ENCODE measurements around the gene ANKRD39. TPM values are rescaled to one million over a fixed set of nuclear protein-coding genes. Genes with fewer than 3 reads are reported as not detected.

Gene ANKRD39
- total and polyA plus RNA-seq, 9 of the 15 experiments (the other 6 are each of a cell fraction or from before 2014, with no cell fraction given): 8.2 to 33.1 (median 23.8) TPM

GRCh38 chr2:96869822-96870625 is 12.2 kb upstream of the ANKRD39 start, which contains the start of gene SEMA4C:
Gene SEMA4C (minus strand): TSS chr2:96870080. CDS start chr2:96867886, 2,194 bp downstream.
- Histone ChIP-seq H3K79me2 (ENCODE audit: control insufficient read depth, insufficient read depth, low read length) (peaks cover 77% of the 10 kb centered on the region), H3K9ac (ENCODE audit: insufficient read depth in 1 of 2, low read depth in 2 of 2, low read length in 2 of 2) (peak within 1 kb of the TSS; percentile 90 to 100), H3K27ac (ENCODE audit: extremely low read depth, low read depth, low read length) (peak within 1 kb of the TSS; percentile 95), H4K20me1 (replicated peaks; ENCODE audit: control insufficient read depth, insufficient read depth, low read length) (peaks cover 16% of the 10 kb centered on the region; the same call in 1 of the 2 replicates), H3K9me3 (replicated peaks; ENCODE audit: control insufficient read depth, insufficient read depth, low read depth, low read length) (no peaks in the 10 kb centered on the region), H3K4me3 (peak within 1 kb of the TSS; percentile 97), H3K4me1 (replicated peaks in 1 of 2; ENCODE audit: control insufficient read depth in 2 of 2, insufficient read depth in 2 of 2, low read length in 2 of 2) (peaks cover 40 to 88% of the 10 kb centered on the region in 2 experiments), H3K9me1 (ENCODE audit: control insufficient read depth, insufficient read depth, low read length) (peaks cover 10% of the 10 kb centered on the region), H3K36me3 (ENCODE audit: control insufficient read depth, insufficient read depth, low read length) (peaks cover 36% of the 10 kb centered on the region), H3K27me3 (ENCODE audit: control insufficient read depth in 2 of 2, insufficient read depth in 2 of 2, low read length in 2 of 2) (no peaks in the 10 kb centered on the region), H3K4me2 (ENCODE audit: insufficient read depth, low read length) (peak within 1 kb of the TSS; percentile 93), H2AFZ (ENCODE audit: low read depth, low read length) (peak within 1 kb of the TSS; percentile 71)
- 1% methylated on average over 23 of the region's 93 CpGs for WGBS (ENCODE audit: insufficient coverage, low coverage, missing lambda C conversion rate)
- ChIA-PET CTCF (ENCODE audit: low intra/inter-chr PET ratio) (interaction anchor here (0.6 to 1.5 kb wide), 2 partner anchors 81 to 90 kb away, joined by 3 to 5 read pairs; no protein-coding TSS in a partner anchor), POLR2A (interaction anchor here (0.7 to 6.2 kb wide), 8 partner anchors 11 to 84 kb away, joined by 3 to 67 read pairs (median 6); partner anchors contain the start of gene ANKRD39)
- in situ Hi-C loops (cut with MboI) (loop anchor here (25.0 kb wide), 1 partner anchor 242 kb away; the partner anchor contains the start of gene ANKRD36), intact Hi-C loops (cut with micrococcal nuclease) (loop anchor here (5.0 kb wide), 1 partner anchor 82 kb away; no protein-coding TSS in a partner anchor)
- FAIRE-seq (no peak), DNase-seq (ENCODE audit: extremely low read depth in 1 of 4, low spot score in 3 of 4) (peak; percentile 78 to 83 (median 80)), ATAC-seq (peak; percentile 53)
- BruUV-seq (replicated peaks): no TSS peak
- TF ChIP-seq SMARCB1 (IDR thresholded peaks at IDR 0.05; ENCODE audit: insufficient read length, low read depth): no peak
- TF ChIP-seq FOXK1 (CRISPR knock-in tag; IDR thresholded peaks at IDR 0.05; ENCODE audit: borderline replicate concordance): no peak
- no peak for TF ChIP-seq BACH1 (tag; IDR thresholded peaks at IDR 0.05)
- TF ChIP-seq ARID3B (CRISPR knock-in tag; IDR thresholded peaks at IDR 0.05; ENCODE audit: borderline replicate concordance): no peak
- no peak for TF ChIP-seq CREB5 (CRISPR knock-in tag; IDR thresholded peaks at IDR 0.05)
- TF ChIP-seq ZNF3 (CRISPR knock-in tag; IDR thresholded peaks at IDR 0.05): no peak
- no peak for TF ChIP-seq RFX5 (IDR thresholded peaks at IDR 0.05; ENCODE audit: low read depth, low read length)
- TF ChIP-seq HDAC3 (IDR thresholded peaks at IDR 0.05; ENCODE audit: borderline replicate concordance, partially characterized antibody): no peak
- TF ChIP-seq MXI1 (IDR thresholded peaks at IDR 0.05; ENCODE audit: low read depth, low read length): no peak
- TF ChIP-seq THRB (CRISPR knock-in tag; conservative IDR thresholded peaks at IDR 0.05): no peak
- TF ChIP-seq BRD9 (IDR thresholded peaks at IDR 0.05; ENCODE audit: low read depth, partially characterized antibody): peak; percentile 7
- no peak for TF ChIP-seq SRF (CRISPR knock-in tag; IDR thresholded peaks at IDR 0.05)
- TF ChIP-seq ZNF398 (CRISPR knock-in tag; IDR thresholded peaks at IDR 0.05): no peak
- peak; percentile 72 for TF ChIP-seq ATF7 (IDR thresholded peaks at IDR 0.05)

All from K562 (cell line).